Common myeloid progenitor, CD34-positive (primary cell): ENCODE data around the gene MSANTD2.
A peak's percentile ranks its signal among the peaks of the same experiment; 100 is the strongest.

Experiments used
- CTCF ChIA-PET: fragments of 350-600 bp; sonication (Branson Sonifier 250); formaldehyde crosslinking; loops from one replicate; lab custom pipeline; 2021; ENCODE audit warnings: antibody characterized with exemption; lab: Charles Lee
- POLR2A ChIA-PET: fragments of 350-600 bp; sonication (Branson Sonifier 250); formaldehyde crosslinking; loops from one replicate; lab custom pipeline; 2021; ENCODE audit warnings: antibody characterized with exemption; lab: Charles Lee
- DNase-seq, 3 donors: peaks; one replicate each; pipeline versions ENCODE4 v3.0.0 to v3.0.0-alpha.2; 2013
- H3K27ac ChIP-seq, 2 experiments: 1 replicate in 1 of 2; 2 replicates in 1 of 2; pipeline ENCODE4 v1.7.0; 2013; ENCODE audit warnings: inconsistent platforms in 2 of 2, low read length in 2 of 2, mild to moderate bottlenecking in 2 of 2, low read depth in 1 of 2, moderate library complexity in 1 of 2; ENCODE audit not compliant: severe bottlenecking in 2 of 2, insufficient read depth in 1 of 2, poor library complexity in 1 of 2
- H3K27me3 ChIP-seq, 5 experiments: replicated peaks in 2 of 5; 1 replicate in 3 of 5; 2 replicates in 2 of 5; pipeline versions ENCODE4 v1.6.1 to v1.7.0; 2013; ENCODE audit warnings: low read length in 4 of 5, mild to moderate bottlenecking in 2 of 5, moderate library complexity in 2 of 5, inconsistent platforms in 1 of 5; ENCODE audit not compliant: insufficient read depth in 5 of 5, control insufficient read depth in 4 of 5
- H3K36me3 ChIP-seq, 4 experiments: 1 replicate in 2 of 4; 2 replicates in 2 of 4; pipeline versions ENCODE4 v1.6.1 to v1.7.0; 2013; ENCODE audit warnings: low read length in 3 of 4, control low read depth in 1 of 4, mild to moderate bottlenecking in 1 of 4; ENCODE audit not compliant: control insufficient read depth in 4 of 4, insufficient read depth in 4 of 4
- H3K4me1 ChIP-seq, 4 experiments: 1 replicate in 3 of 4; 2 replicates in 1 of 4; pipeline versions ENCODE4 v1.6.1 to v1.7.1; 2013; ENCODE audit warnings: low read length in 3 of 4, mild to moderate bottlenecking in 3 of 4, control low read depth in 1 of 4, inconsistent platforms in 1 of 4, moderate library complexity in 1 of 4; ENCODE audit not compliant: control insufficient read depth in 4 of 4, insufficient read depth in 4 of 4; ENCODE audit errors: control extremely low read depth in 1 of 4
- H3K4me3 ChIP-seq, 7 experiments: 1 replicate in 4 of 7; 2 replicates in 3 of 7; pipeline versions ENCODE4 v1.5.1 to v1.7.0; 2013; ENCODE audit warnings: mild to moderate bottlenecking in 7 of 7, low read length in 6 of 7, moderate library complexity in 6 of 7, inconsistent platforms in 2 of 7, low read depth in 2 of 7, control low read depth in 1 of 7; ENCODE audit not compliant: insufficient read depth in 4 of 7, control insufficient read depth in 1 of 7; ENCODE audit errors: extremely low read depth in 1 of 7
- H3K9me3 ChIP-seq, 5 experiments: 1 replicate in 4 of 5; 2 replicates in 1 of 5; pipeline versions ENCODE4 v1.6.1 to v1.7.1; 2013; ENCODE audit warnings: low read length in 4 of 5, mild to moderate bottlenecking in 2 of 5, inconsistent platforms in 1 of 5, low read depth in 1 of 5, moderate library complexity in 1 of 5; ENCODE audit not compliant: control insufficient read depth in 4 of 5, insufficient read depth in 2 of 5; ENCODE audit errors: control extremely low read depth in 1 of 5
- WGBS: methylation state at CpG from one replicate; pipeline ENCODE4 v1.1.5; 2013; ENCODE audit not compliant: insufficient coverage; 5-methylcytosine and 5-hydroxymethylcytosine counted together

Gene MSANTD2

GRCh38 chr11:124841201-124841600 is 41.0 kb upstream of the MSANTD2 start:
- Histone ChIP-seq H3K4me1 (peaks cover 0 to 27% (median 21%) of the 10 kb centered on the region in 4 experiments), H3K36me3 (no peaks in the 10 kb centered on the region), H3K27me3 (peaks cover 41 to 87% (median 58%) of the 10 kb centered on the region in 5 experiments), H3K9me3 (no peaks in the 10 kb centered on the region), H3K27ac (no peak overlapping the region), H3K4me3 (no peak overlapping the region)
- POLR2A ChIA-PET, result no interaction called here
- DNase-seq, result no peak
- CTCF ChIA-PET, result no interaction called here
- no CpG with 5 or more reads among the region's 3 CpGs for WGBS

- no peaks in the 10 kb centered on the region for H3K9me3 ChIP-seq
- no peak overlapping the region for H3K4me3 ChIP-seq
- H3K4me1 ChIP-seq, result peaks cover 0 to 28% (median 21%) of the 10 kb centered on the region in 4 experiments
- no peaks in the 10 kb centered on the region for H3K36me3 ChIP-seq
- ChIA-PET POLR2A (no interaction called here), CTCF (no interaction called here)
- H3K27ac ChIP-seq, result no peak overlapping the region
- WGBS, result no CpG with 5 or more reads among the region's 1 CpG
- peaks cover 41 to 84% (median 56%) of the 10 kb centered on the region in 5 experiments for H3K27me3 ChIP-seq
- DNase-seq, result no peak
Measured at GRCh38 chr11:124840666-124841065, 40.5 kb upstream of the MSANTD2 start.

GRCh38 chr11:124839972-124840621 is 39.9 kb upstream of the MSANTD2 start:
- Histone ChIP-seq H3K9me3 (no peaks in the 10 kb centered on the region), H3K4me1 (peaks cover 0 to 28% (median 21%) of the 10 kb centered on the region in 4 experiments), H3K27me3 (peaks cover 41 to 78% (median 55%) of the 10 kb centered on the region in 5 experiments), H3K4me3 (peak overlapping the region in 3 of 7 experiments; percentile 48 to 53 (median 50)), H3K27ac (no peak overlapping the region), H3K36me3 (no peaks in the 10 kb centered on the region)
- ChIA-PET POLR2A (interaction anchor here (0.7 to 0.8 kb wide), 2 partner anchors 15 to 207 kb away, joined by 3 read pairs; no protein-coding TSS in a partner anchor), CTCF (interaction anchor here (0.9 to 7.7 kb wide), 6 partner anchors 10 to 177 kb away, joined by 3 to 42 read pairs (median 14); partner anchors contain the start of gene ROBO3)
- 8% methylated on average over 12 of the region's 20 CpGs for whole genome bisulfite sequencing
- no peak for DNase-seq

- Histone ChIP-seq H3K36me3 (no peaks in the 10 kb centered on the region), H3K27me3 (peaks cover 39 to 71% (median 48%) of the 10 kb centered on the region in 5 experiments), H3K9me3 (no peaks in the 10 kb centered on the region), H3K4me3 (peak overlapping the region in 5 of 7 experiments; percentile 20 to 53 (median 48)), H3K27ac (no peak overlapping the region), H3K4me1 (peaks cover 0 to 28% (median 21%) of the 10 kb centered on the region in 4 experiments)
- under 1% methylated on average over 67 of the region's 87 CpGs for WGBS
- ChIA-PET POLR2A (interaction anchor here (0.7 to 0.8 kb wide), 2 partner anchors 15 to 206 kb away, joined by 3 read pairs; no protein-coding TSS in a partner anchor), CTCF (interaction anchor here (0.9 to 7.7 kb wide), 11 partner anchors 8 to 199 kb away, joined by 3 to 42 read pairs (median 7); partner anchors contain the start of gene ROBO3)
- DNase-seq, result peak in 2 of 3 donors; percentile 38 to 54
Measured at GRCh38 chr11:124839128-124839971, 39.1 kb upstream of the MSANTD2 start.

- Histone ChIP-seq H3K4me3 (peak overlapping the region in 3 of 7 experiments; percentile 48 to 53 (median 50)), H3K27me3 (peaks cover 35 to 65% (median 42%) of the 10 kb centered on the region in 5 experiments), H3K9me3 (no peaks in the 10 kb centered on the region), H3K4me1 (peaks cover 0 to 28% (median 21%) of the 10 kb centered on the region in 4 experiments), H3K27ac (no peak overlapping the region), H3K36me3 (no peaks in the 10 kb centered on the region)
- 56% methylated on average over 2 of the region's 5 CpGs for WGBS
- no peak for DNase-seq
- ChIA-PET POLR2A (no interaction called here), CTCF (interaction anchor here (1.0 to 7.7 kb wide), 17 partner anchors 9 to 435 kb away, joined by 3 to 42 read pairs (median 6); partner anchors contain the start of gene ROBO3)
Measured at GRCh38 chr11:124838805-124839127, 38.6 kb upstream of the MSANTD2 start.

- Histone ChIP-seq H3K27me3 (peaks cover 30 to 52% (median 37%) of the 10 kb centered on the region in 5 experiments), H3K9me3 (no peaks in the 10 kb centered on the region), H3K27ac (no peak overlapping the region), H3K4me1 (peaks cover 0 to 21% (median 16%) of the 10 kb centered on the region in 4 experiments), H3K36me3 (no peaks in the 10 kb centered on the region), H3K4me3 (no peak overlapping the region)
- POLR2A ChIA-PET, result interaction anchor here (0.9 to 1.1 kb wide), 2 partner anchors 8 to 74 kb away, joined by 3 to 5 read pairs; no protein-coding TSS in a partner anchor
- DNase-seq, result peak; percentile 83 to 87 (median 85)
- no CpG with 5 or more reads among the region's 3 CpGs for WGBS
- CTCF ChIA-PET, result interaction anchor here (0.6 to 7.7 kb wide), 42 partner anchors 9 to 777 kb away, joined by 3 to 42 read pairs (median 4); partner anchors contain the start of genes ROBO3, TBRG1 and TMEM218
Measured at GRCh38 chr11:124837491-124837856, 37.3 kb upstream of the MSANTD2 start.
